Fibroblast of skin of left biceps (primary cell): ENCODE results near the gene RABGAP1L.

Experiments used
- DNase-seq, 2 experiments: peaks; one replicate each; pipeline ENCODE4 v3.0.0-alpha.2; 2013; ENCODE audit warnings: low read depth in 2 of 2

RABGAP1L gene

GRCh38 chr1:174197088-174197487 is 37.8 kb downstream of the RABGAP1L start:
- DNase-seq, result no peak

GRCh38 chr1:174197547-174197946 is 38.2 kb downstream of the RABGAP1L start:
- no peak for DNase-seq

DNA sequence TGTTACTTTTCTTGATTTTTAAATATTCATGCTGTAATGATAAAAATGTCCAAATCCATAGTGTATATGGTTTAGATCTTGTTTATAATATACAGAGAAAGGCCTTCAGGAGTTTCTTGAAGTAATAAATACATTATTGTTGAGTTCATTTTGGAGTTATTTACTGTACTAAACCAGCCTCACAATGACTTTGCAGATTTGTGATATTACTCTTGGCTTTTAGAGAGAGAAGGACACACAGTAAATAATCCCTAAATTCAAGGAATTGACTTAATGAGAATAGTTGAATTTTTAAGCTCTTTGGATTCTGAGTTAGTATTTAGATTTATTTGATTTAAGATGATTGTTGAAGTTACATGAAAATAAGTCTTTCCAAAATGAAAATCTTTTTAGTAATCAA is 38.9 kb downstream of the RABGAP1L start:
- DNase-seq, result no peak

- no peak for DNase-seq
Measured at GRCh38 chr1:174200746-174201145, 41.4 kb downstream of the RABGAP1L start.

GRCh38 chr1:174204697-174205308 is 45.5 kb downstream of the RABGAP1L start:
- no peak for DNase-seq

DNA sequence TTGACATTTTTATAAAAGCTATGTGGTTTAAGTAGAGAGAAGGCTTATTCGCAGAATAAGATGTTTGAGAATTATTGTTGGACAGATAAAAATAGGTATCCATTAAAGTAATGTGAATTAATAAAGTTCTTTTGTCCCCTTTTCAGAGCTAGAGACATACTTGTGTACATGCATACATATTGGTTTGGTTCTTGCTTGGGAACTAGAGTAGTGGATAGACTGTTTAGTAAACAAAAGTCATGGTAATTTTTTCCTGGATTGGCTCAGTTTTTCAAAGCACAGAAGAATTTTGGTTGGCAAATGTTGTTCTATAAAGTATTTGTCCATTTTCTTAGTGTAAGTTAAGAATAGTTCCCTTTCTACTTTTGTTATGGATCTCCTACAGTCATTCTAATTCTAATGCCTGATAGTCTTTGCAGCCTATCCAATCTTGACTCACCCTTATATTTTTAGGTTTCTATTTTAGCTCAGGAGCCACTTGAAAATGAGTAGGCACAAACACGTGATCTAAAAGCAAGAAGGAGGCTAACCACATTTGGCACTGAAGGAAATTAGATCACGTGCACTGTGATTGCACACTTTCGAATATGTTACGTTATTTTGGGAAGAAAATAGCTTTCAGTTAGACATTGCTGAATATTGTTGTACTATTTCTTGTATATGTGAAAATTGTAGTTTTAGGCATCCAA is 47.0 kb downstream of the RABGAP1L start:
- DNase-seq, result no peak

DNA sequence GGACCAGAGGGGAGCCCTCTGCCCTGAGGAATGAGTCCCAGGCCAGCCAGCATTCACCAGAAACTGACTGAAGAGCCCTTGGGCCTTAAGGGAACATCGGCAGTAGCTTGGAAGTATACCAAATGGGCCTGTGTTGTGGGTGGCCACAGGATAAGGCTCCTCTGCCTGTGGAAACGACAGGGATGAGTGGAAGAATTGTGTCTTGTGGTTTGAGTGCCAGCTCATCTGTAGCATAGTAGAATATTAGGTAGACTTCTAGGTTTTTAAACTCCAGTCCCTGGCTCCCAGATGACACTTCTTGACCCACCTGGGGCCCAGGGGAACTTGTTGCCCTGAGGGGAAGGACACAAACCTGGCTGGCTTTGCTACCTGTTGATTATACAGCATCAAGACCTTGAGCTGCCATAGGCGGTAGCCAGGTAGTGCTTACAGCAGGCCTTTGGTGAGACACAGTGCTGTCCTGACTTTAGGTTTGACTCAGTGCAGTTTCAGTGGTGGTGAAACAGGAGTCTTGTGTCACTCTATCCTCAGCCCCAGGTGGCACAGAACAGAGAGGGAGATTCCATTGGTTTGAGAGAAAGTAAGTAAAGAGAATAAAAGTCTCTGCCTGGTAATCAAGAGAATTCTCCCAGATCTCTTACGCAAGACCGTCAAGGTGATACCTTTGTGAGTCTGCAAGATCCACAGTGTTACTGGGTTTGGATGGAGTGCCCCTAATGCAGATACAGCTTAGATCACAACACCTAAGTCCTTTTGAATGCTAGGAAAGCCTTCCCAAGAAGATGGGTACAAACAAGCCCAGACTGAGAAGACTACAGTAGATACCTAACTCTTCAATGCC is 50.2 kb downstream of the RABGAP1L start:
- no peak for DNase-seq

DNA sequence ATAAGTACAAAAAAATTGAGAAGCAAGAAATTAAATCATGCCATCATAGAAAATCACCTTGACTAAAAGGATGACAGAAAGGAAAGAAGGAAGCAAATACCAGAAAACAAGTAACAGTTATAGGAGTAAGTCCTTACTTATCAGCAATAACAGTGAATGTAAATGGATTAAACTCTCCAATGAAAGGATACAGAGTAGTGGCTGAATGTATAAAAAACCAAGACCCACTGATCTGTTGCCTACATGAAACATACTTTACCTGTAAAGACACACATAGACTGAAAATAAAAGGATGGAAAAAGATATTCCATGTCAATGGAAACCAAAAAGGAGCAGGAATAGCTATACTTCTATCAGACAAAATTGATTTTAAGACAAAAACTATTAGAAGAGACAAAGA is 52.2 kb downstream of the RABGAP1L start:
- no peak for DNase-seq

DNA sequence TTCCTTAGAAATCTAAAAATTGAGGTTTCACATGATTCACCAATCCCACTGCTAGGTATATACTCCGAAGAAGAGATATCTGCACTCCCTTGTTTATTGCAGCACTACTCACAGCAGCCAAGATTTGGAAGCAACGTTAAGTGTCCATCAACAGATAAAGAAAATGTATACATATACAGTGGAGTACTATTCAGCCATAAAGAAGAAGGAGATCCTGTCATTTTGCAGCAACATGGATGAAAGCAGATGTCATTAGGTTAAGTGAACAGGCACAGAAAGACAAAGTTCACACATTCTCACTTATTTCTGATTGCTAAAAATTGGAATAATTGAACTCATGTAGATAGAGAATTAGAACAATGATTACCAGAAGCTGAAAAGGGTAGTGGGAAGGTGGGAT is 56.4 kb downstream of the RABGAP1L start:
- no peak for DNase-seq

- DNase-seq, result no peak
Measured at GRCh38 chr1:174217248-174217647, 57.9 kb downstream of the RABGAP1L start.

GRCh38 chr1:174217787-174218574 is 58.7 kb downstream of the RABGAP1L start:
- peak in 1 of 2 experiments; percentile 6 for DNase-seq

GRCh38 chr1:174218983-174219382 is 59.7 kb downstream of the RABGAP1L start:
- no peak for DNase-seq

- no peak for DNase-seq
Measured at GRCh38 chr1:174219606-174220370, 60.5 kb downstream of the RABGAP1L start.

DNA sequence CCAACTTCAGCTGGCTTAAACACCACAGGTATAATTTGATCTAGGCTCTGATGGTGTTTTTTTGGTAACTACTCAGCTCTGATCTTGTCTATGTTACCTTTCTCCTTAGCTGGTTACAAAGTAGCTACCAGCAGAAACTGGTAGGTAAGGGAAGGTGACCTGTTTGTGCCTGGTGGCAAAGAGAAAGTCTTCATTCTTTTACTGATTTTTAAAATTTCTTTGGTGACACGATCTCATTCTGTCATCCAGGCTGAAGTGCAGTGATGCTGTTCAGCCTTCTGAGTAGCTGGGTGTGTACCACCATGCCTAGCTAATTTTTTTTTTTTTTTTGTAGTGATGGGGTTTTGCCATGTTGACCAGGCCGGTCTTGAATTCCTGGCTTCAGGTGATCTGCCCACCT is 62.4 kb downstream of the RABGAP1L start:
- no peak for DNase-seq

- DNase-seq, result peak; percentile 23 to 24
Measured at GRCh38 chr1:174222166-174222949, 63.0 kb downstream of the RABGAP1L start.

- DNase-seq, result no peak
Measured at GRCh38 chr1:174224641-174225040, 65.3 kb downstream of the RABGAP1L start.

DNA sequence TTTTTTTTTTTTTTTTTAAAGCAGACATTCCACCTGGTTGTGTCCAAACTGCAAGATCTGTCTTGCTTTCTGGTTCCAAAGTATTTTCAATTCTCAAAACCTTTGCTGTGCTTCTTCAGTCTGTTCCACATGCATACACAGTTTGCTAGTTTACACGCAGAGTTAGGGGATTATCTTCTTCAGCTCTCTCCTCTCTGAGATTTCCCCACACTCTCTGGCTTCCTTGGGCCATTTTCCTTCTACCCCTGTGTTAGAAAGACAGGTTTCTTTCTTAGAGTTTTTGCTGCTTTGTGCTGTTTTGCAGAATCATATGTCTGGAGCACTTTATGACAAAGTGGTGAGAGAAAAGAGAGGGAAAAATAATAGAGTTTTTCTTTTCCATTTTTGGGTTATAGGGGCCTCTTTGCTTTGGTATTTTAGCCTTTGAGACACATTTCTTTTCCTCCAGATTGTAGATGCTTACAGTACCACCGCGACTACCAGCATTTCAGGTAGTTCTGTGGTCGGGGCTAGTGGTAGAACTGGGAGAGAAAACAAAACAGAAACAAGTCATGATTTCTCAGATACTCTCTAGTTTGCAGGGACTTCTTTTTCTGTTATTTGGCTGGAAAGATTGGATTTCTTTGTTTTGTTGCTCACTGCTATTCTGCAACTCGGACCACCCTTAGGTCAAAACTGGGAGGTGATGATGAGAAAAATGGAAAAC is 66.3 kb downstream of the RABGAP1L start:
- no peak for DNase-seq

GRCh38 chr1:174230399-174230798 is 71.1 kb downstream of the RABGAP1L start:
- no peak for DNase-seq

- no peak for DNase-seq
Measured at GRCh38 chr1:174232761-174233160, 73.4 kb downstream of the RABGAP1L start.
